SK-N-SH (cell line): ENCODE results near the gene MYOCD. TPM values are rescaled to one million over a fixed set of nuclear protein-coding genes. Genes with fewer than 3 reads are reported as not detected.

Source experiments
- CTCF ChIA-PET: fragments of 300-600, 350-600 bp; formaldehyde crosslinking; extraction: SDS; loops from one replicate; lab custom pipeline; 2021; lab: Yijun Ruan, JAX
- POLR2A ChIA-PET: fragments of 350-600 bp; sonication (Branson Sonifier 250); formaldehyde crosslinking; extraction: SDS; loops from one replicate; lab custom pipeline; 2020; ENCODE audit warnings: antibody characterized with exemption, inconsistent platforms; lab: Yijun Ruan, JAX
- DNase-seq: peaks from one replicate; pipeline ENCODE4 v3.0.0; 2012
- H2AFZ ChIP-seq: fragments of 200-600 bp; sonication (generic); 2 replicates; pipeline ENCODE4 v1.8.1; 2016; ENCODE audit warnings: antibody characterized with exemption, mild to moderate bottlenecking, low read depth
- H3F3A ChIP-seq: fragments of 200-600 bp; sonication (generic); replicated peaks from 2 replicates; pipeline ENCODE3; 2016; ENCODE audit warnings: antibody characterized with exemption, mild to moderate bottlenecking; ENCODE audit not compliant: insufficient read depth
- H3K27ac ChIP-seq, 2 experiments: fragments of 200-500 bp in 1 of 2; fragments of 200-600 bp in 1 of 2; sonication (Bioruptor generic) in 1 of 2; sonication (generic), shearing (Covaris generic) in 1 of 2; 2 replicates each; pipeline versions ENCODE4 v1.5.1 to v1.6.1; 2014 to 2016; ENCODE audit warnings: low read depth in 2 of 2, inconsistent platforms in 1 of 2, low read length in 1 of 2, mild to moderate bottlenecking in 1 of 2, mixed read lengths in 1 of 2
- H3K27me3 ChIP-seq: fragments of 200-600 bp; sonication (generic), shearing (Covaris generic); 2 replicates; pipeline ENCODE4 v1.6.1; 2016; ENCODE audit warnings: mixed run types; ENCODE audit not compliant: insufficient read depth
- H3K36me3 ChIP-seq, 2 experiments: fragments of 200-500 bp in 1 of 2; fragments of 200-600 bp in 1 of 2; sonication (Bioruptor generic) in 1 of 2; sonication (generic) in 1 of 2; replicated peaks in 1 of 2; 2 replicates each; pipeline versions ENCODE3 to v1.5.1; 2014 to 2016; ENCODE audit warnings: low read length in 1 of 2, mild to moderate bottlenecking in 1 of 2; ENCODE audit not compliant: insufficient read depth in 2 of 2, control insufficient read depth in 1 of 2
- H3K4me1 ChIP-seq, 2 experiments: fragments of 200-500 bp in 1 of 2; fragments of 200-600 bp in 1 of 2; sonication (Bioruptor generic) in 1 of 2; sonication (generic), shearing (Covaris generic) in 1 of 2; 2 replicates each; pipeline versions ENCODE4 v1.5.1 to v1.6.1; 2014 to 2016; ENCODE audit warnings: low read depth in 1 of 2, low read length in 1 of 2, mixed run types in 1 of 2; ENCODE audit not compliant: insufficient read depth in 2 of 2, control insufficient read depth in 1 of 2
- H3K4me2 ChIP-seq: fragments of 200-600 bp; sonication (generic), shearing (Covaris generic); 2 replicates; pipeline ENCODE4 v1.6.1; 2017; ENCODE audit warnings: mixed run types
- H3K4me3 ChIP-seq, 2 experiments: fragments of 200-500 bp in 1 of 2; fragments of 200-600 bp in 1 of 2; sonication (Bioruptor generic) in 1 of 2; sonication (generic), shearing (Covaris generic) in 1 of 2; 2 replicates each; pipeline versions ENCODE4 v1.5.1 to v1.8.1; 2014 to 2016; ENCODE audit warnings: low read depth in 2 of 2, inconsistent platforms in 1 of 2, low read length in 1 of 2, mild to moderate bottlenecking in 1 of 2, mixed read lengths in 1 of 2, moderate library complexity in 1 of 2
- H3K79me2 ChIP-seq: fragments of 200-600 bp; sonication (generic); 2 replicates; pipeline ENCODE4 v1.8.1; 2017; ENCODE audit warnings: mild to moderate bottlenecking; ENCODE audit not compliant: insufficient read depth
- H3K9ac ChIP-seq: fragments of 200-600 bp; sonication (generic); 2 replicates; pipeline ENCODE4 v1.6.1; 2017; ENCODE audit warnings: mixed run types
- H3K9me2 ChIP-seq: fragments of 200-600 bp; sonication (generic); 2 replicates; pipeline ENCODE4 v1.6.1; 2017; ENCODE audit warnings: mixed run types
- H3K9me3 ChIP-seq: fragments of 200-600 bp; sonication (generic); 2 replicates; pipeline ENCODE4 v1.6.1; 2017; ENCODE audit warnings: mixed run types, mild to moderate bottlenecking, moderate library complexity
- H4K20me1 ChIP-seq: fragments of 200-600 bp; sonication (generic); 2 replicates; pipeline ENCODE4 v1.6.1; 2017; ENCODE audit warnings: mild to moderate bottlenecking, mixed run types; ENCODE audit not compliant: insufficient read depth
- EP300 ChIP-seq, 2 experiments: IDR thresholded peaks; 2 replicates each; pipeline versions ENCODE4 v1.4.0 to v1.6.1; 2012; ENCODE audit warnings: borderline replicate concordance in 1 of 2, low read depth in 1 of 2, low read length in 1 of 2
- EZH2phosphoT487 ChIP-seq: fragments of 200-600 bp; sonication (generic); IDR thresholded peaks from 2 replicates; pipeline ENCODE4 v1.6.1; 2017; ENCODE audit warnings: low read depth, mixed run types, mild to moderate bottlenecking, antibody characterized with exemption, moderate library complexity, borderline replicate concordance
- FOXJ3 ChIP-seq: sonication (generic); formaldehyde crosslinking; IDR thresholded peaks from 2 replicates; pipeline ENCODE4 v1.5.1; 2020; ENCODE audit warnings: mild to moderate bottlenecking, missing genetic modification reagents
- GABPA ChIP-seq: IDR thresholded peaks from 2 replicates; pipeline ENCODE4 v1.4.0; 2012; ENCODE audit warnings: low read depth, mild to moderate bottlenecking
- JUND ChIP-seq: IDR thresholded peaks from 2 replicates; pipeline ENCODE4 v1.4.0; 2012
- MEF2A ChIP-seq: IDR thresholded peaks from 2 replicates; pipeline ENCODE4 v1.4.0; 2012; ENCODE audit warnings: low read depth, borderline replicate concordance
- PBX3 ChIP-seq: IDR thresholded peaks from 2 replicates; pipeline ENCODE4; 2012
- RCOR1 ChIP-seq: fragments of 150-350 bp; IDR thresholded peaks from 2 replicates; pipeline ENCODE4 v1.6.1; 2017; ENCODE audit warnings: antibody characterized with exemption, low read length
- RFX5 ChIP-seq: IDR thresholded peaks from 2 replicates; pipeline ENCODE4 v1.6.1; 2012; ENCODE audit warnings: mild to moderate bottlenecking, improper control_type of control experiment, low read length
- TAF1 ChIP-seq: IDR thresholded peaks from 2 replicates; pipeline ENCODE4 v1.6.1; 2012; ENCODE audit warnings: low read depth, mild to moderate bottlenecking, low read length, moderate library complexity, borderline replicate concordance
- TEAD4 ChIP-seq: IDR thresholded peaks from 2 replicates; pipeline ENCODE4 v1.4.0; 2012; ENCODE audit warnings: mild to moderate bottlenecking, borderline replicate concordance; ENCODE audit not compliant: insufficient read depth
- WGBS: methylation state at CpG from one replicate; pipeline ENCODE4 v1.1.6; 2017; ENCODE audit warnings: low lambda C conversion rate; 5-methylcytosine and 5-hydroxymethylcytosine counted together
- polyA plus RNA-seq, 3 experiments: library from polyadenylated mRNA; depleted of rRNA; stranded (reverse); fragments of >200 nt; gene quantifications; 2 replicates each; pipeline ENCODE4 v1.2.3, GENCODE V29; 2012
- TF ChIP-seq, protein P1 (sequence below): fragments of 150-350 bp; IDR thresholded peaks from 2 replicates; pipeline ENCODE4 v1.6.1; 2016; ENCODE audit warnings: mild to moderate bottlenecking, low read depth, low read length
- TF ChIP-seq, protein P2 (sequence below): fragments of 150-350 bp; IDR thresholded peaks from 2 replicates; pipeline ENCODE4 v1.6.1; 2017; ENCODE audit warnings: antibody characterized with exemption, low read length, low read depth, borderline replicate concordance

MYOCD gene
- polyA plus RNA-seq, 1 of the 3 experiments (the other 2 are of a cell fraction): not detected

- Histone ChIP-seq H3K4me3 (no peak overlapping the region), H2AFZ (no peak overlapping the region), H3K9me2 (no peaks in the 10 kb centered on the region), H3K9me3 (no peaks in the 10 kb centered on the region), H3K36me3 (no peaks in the 10 kb centered on the region), H3F3A (peaks cover 5% of the 10 kb centered on the region), H3K9ac (no peak overlapping the region), H3K27ac (no peak overlapping the region), H3K27me3 (peaks cover 39% of the 10 kb centered on the region), H3K79me2 (no peaks in the 10 kb centered on the region), H4K20me1 (no peaks in the 10 kb centered on the region), H3K4me1 (no peaks in the 10 kb centered on the region), H3K4me2 (no peak overlapping the region)
- TF ChIP-seq RCOR1 (no peak), FOXJ3 (CRISPR knock-in tag) (no peak), EZH2phosphoT487 (no peak), TEAD4 (no peak), RFX5 (no peak), MEF2A (no peak), TAF1 (no peak)
- TF ChIP-seq, protein P1, sequence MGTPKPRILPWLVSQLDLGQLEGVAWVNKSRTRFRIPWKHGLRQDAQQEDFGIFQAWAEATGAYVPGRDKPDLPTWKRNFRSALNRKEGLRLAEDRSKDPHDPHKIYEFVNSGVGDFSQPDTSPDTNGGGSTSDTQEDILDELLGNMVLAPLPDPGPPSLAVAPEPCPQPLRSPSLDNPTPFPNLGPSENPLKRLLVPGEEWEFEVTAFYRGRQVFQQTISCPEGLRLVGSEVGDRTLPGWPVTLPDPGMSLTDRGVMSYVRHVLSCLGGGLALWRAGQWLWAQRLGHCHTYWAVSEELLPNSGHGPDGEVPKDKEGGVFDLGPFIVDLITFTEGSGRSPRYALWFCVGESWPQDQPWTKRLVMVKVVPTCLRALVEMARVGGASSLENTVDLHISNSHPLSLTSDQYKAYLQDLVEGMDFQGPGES: no peak
- no peak for DNase-seq
- ChIA-PET CTCF (no interaction called here), POLR2A (no interaction called here)
- 16% methylated on average over 7 of the region's 7 CpGs for WGBS
Observed at GRCh38 chr17:12734926-12735325, 69.2 kb downstream of the MYOCD start.

DNA sequence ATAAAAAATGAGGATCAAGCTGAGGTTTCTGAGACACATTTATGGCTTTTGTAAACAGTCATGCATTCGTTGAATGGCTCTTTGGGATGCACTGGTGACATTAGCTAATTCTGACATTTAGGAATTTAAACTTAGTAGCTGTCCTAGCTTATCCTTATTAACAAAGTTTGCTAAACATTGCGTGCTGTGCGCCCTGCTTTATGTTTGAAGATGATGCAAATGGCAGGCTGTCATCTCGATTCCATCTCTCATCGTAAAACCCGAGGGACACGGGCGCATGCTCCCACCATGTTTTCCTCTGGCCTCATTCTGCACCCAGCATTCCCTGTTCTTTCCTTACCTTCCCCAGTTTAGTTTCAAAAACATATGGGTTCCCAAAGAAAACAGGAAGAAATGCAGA is 69.8 kb downstream of the MYOCD start:
- no peak for TF ChIP-seq GABPA
- TF ChIP-seq, protein P2, sequence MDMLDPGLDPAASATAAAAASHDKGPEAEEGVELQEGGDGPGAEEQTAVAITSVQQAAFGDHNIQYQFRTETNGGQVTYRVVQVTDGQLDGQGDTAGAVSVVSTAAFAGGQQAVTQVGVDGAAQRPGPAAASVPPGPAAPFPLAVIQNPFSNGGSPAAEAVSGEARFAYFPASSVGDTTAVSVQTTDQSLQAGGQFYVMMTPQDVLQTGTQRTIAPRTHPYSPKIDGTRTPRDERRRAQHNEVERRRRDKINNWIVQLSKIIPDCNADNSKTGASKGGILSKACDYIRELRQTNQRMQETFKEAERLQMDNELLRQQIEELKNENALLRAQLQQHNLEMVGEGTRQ: no peak
- TF ChIP-seq, all 33 proteins: peak for 0
- Histone ChIP-seq H3K9me3 (no peaks in the 10 kb centered on the region), H3K27ac (no peak overlapping the region), H3K9ac (no peak overlapping the region), H3K9me2 (no peaks in the 10 kb centered on the region), H3K27me3 (peaks cover 45% of the 10 kb centered on the region), H3K4me1 (no peaks in the 10 kb centered on the region), H2AFZ (no peak overlapping the region), H3K4me2 (no peak overlapping the region), H3K4me3 (no peak overlapping the region), H3F3A (peaks cover 2% of the 10 kb centered on the region), H3K36me3 (no peaks in the 10 kb centered on the region), H4K20me1 (no peaks in the 10 kb centered on the region), H3K79me2 (no peaks in the 10 kb centered on the region)
- no peak for DNase-seq
- POLR2A ChIA-PET: no interaction called here
- CTCF ChIA-PET: no interaction called here
- WGBS: 21% methylated on average over 8 of the region's 8 CpGs

DNA sequence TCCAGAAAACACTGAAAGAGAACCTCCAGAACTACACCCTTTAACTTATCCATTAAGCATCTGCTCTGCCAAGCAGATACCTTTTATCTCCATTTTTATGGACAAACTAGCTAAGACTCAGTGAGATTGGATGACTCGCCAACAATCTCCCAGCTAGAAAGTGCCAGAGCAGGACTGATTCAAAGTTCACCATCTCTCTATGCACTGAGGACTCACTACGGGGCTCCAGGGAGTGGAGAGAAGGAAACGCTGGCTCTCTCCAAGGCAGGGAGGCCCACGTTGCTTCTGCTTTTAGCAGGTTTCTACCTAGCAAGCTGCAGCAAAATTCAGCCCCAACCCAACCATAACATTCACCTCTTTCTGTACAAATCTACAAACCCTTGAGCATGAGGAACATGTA is 70.8 kb downstream of the MYOCD start:
- Histone ChIP-seq H3K27ac (no peak overlapping the region), H4K20me1 (no peaks in the 10 kb centered on the region), H3K27me3 (peaks cover 54% of the 10 kb centered on the region), H3K4me3 (no peak overlapping the region), H2AFZ (no peak overlapping the region), H3K9me2 (no peaks in the 10 kb centered on the region), H3K36me3 (no peaks in the 10 kb centered on the region), H3K79me2 (no peaks in the 10 kb centered on the region), H3K4me2 (no peak overlapping the region), H3F3A (no peaks in the 10 kb centered on the region), H3K9me3 (no peaks in the 10 kb centered on the region), H3K9ac (no peak overlapping the region), H3K4me1 (no peaks in the 10 kb centered on the region)
- no peak for DNase-seq
- no peak for TF ChIP-seq JUND
- TF ChIP-seq RCOR1: no peak
- no peak for TF ChIP-seq GABPA
- no peak for TF ChIP-seq PBX3
- no peak for TF ChIP-seq EP300 (IDR thresholded peaks at IDR 0.05; ENCODE audit: borderline replicate concordance in 1 of 2, low read depth in 1 of 2, low read length in 1 of 2)
- no peak for TF ChIP-seq MEF2A
- CTCF ChIA-PET: no interaction called here
- POLR2A ChIA-PET: no interaction called here
- 16% methylated on average over 4 of the region's 4 CpGs for WGBS
